H1 (cell line): ENCODE data around the gene CST1. TPM values are rescaled to one million over a fixed set of nuclear protein-coding genes. Genes with fewer than 3 reads are reported as not detected.

ENCODE experiments used
- CTCF ChIA-PET: fragments of 300-600 bp; sonication (Branson Sonifier 250); formaldehyde crosslinking; loops from one replicate; lab custom pipeline; 2021; ENCODE audit not compliant: partially characterized antibody; lab: Charles Lee
- POLR2A ChIA-PET: fragments of 300-600 bp; sonication (Branson Sonifier 250); formaldehyde crosslinking; loops from one replicate; lab custom pipeline; 2021; ENCODE audit warnings: inconsistent platforms; ENCODE audit not compliant: partially characterized antibody; lab: Charles Lee
- DNase-seq, 2 experiments: peaks; one replicate each; pipeline versions ENCODE4 v3.0.0 to v3.0.0-alpha.2; 2010 to 2022; ENCODE audit warnings: low spot score in 2 of 2, low read depth in 1 of 2, mixed read lengths in 1 of 2
- FAIRE-seq: peaks from 2 replicates; lab custom pipeline; 2011; peaks lifted over from hg19 to GRCh38; lab: Jason Lieb, UNC
- H2AFZ ChIP-seq: 2 replicates; pipeline ENCODE4 v1.8.1; 2012; ENCODE audit warnings: low read length, inconsistent platforms
- H2AK5ac ChIP-seq: 2 replicates; pipeline ENCODE4 v1.6.1; 2013; ENCODE audit warnings: low read depth, low read length
- H2BK120ac ChIP-seq: replicated peaks from 2 replicates; pipeline ENCODE3; 2013; ENCODE audit warnings: low read depth, low read length, inconsistent platforms
- H2BK12ac ChIP-seq: 2 replicates; pipeline ENCODE4 v1.6.1; 2013; ENCODE audit warnings: low read depth, low read length
- H2BK15ac ChIP-seq: 2 replicates; pipeline ENCODE4 v1.6.1; 2013; ENCODE audit warnings: low read length
- H2BK20ac ChIP-seq: 2 replicates; pipeline ENCODE4 v1.6.1; 2013; ENCODE audit warnings: low read length
- H2BK5ac ChIP-seq: 2 replicates; pipeline ENCODE4 v1.6.1; 2013; ENCODE audit warnings: low read depth, low read length
- H3K14ac ChIP-seq: 2 replicates; pipeline ENCODE4 v1.6.1; 2013; ENCODE audit warnings: inconsistent platforms; ENCODE audit not compliant: insufficient read length
- H3K18ac ChIP-seq: 2 replicates; pipeline ENCODE4 v1.6.1; 2013; ENCODE audit warnings: low read length; ENCODE audit errors: extremely low read depth
- H3K23ac ChIP-seq: 2 replicates; pipeline ENCODE4 v1.6.1; 2013; ENCODE audit warnings: inconsistent platforms; ENCODE audit not compliant: insufficient read length
- H3K23me2 ChIP-seq: 2 replicates; pipeline ENCODE4 v1.6.1; 2013; ENCODE audit warnings: low read depth, low read length
- H3K27ac ChIP-seq: 2 replicates; pipeline ENCODE4 v1.6.1; 2011; ENCODE audit warnings: low read depth, low read length, inconsistent platforms
- H3K27me3 ChIP-seq, 4 experiments: replicated peaks in 1 of 4; 1 replicate in 1 of 4; 2 replicates in 3 of 4; pipeline versions ENCODE4 v1.6.1 to v1.8.1; 2011 to 2013; ENCODE audit warnings: low read length in 3 of 4, mild to moderate bottlenecking in 3 of 4, inconsistent platforms in 2 of 4, mixed read lengths in 2 of 4, moderate library complexity in 1 of 4; ENCODE audit not compliant: control insufficient read depth in 3 of 4, insufficient read depth in 3 of 4; ENCODE audit errors: extremely low read depth in 1 of 4
- H3K36me3 ChIP-seq, 4 experiments: 2 replicates each; pipeline versions ENCODE4 v1.6.1 to v1.8.1; 2011 to 2013; ENCODE audit warnings: mild to moderate bottlenecking in 4 of 4, low read length in 3 of 4, moderate library complexity in 2 of 4, control low read depth in 1 of 4, inconsistent platforms in 1 of 4; ENCODE audit not compliant: insufficient read depth in 4 of 4, control insufficient read depth in 2 of 4
- H3K4ac ChIP-seq: replicated peaks from 2 replicates; pipeline ENCODE3; 2013; ENCODE audit warnings: low read length, low read depth, mixed read lengths, inconsistent platforms; ENCODE audit not compliant: insufficient read length
- H3K4me1 ChIP-seq, 4 experiments: replicated peaks in 1 of 4; 1 replicate in 1 of 4; 2 replicates in 3 of 4; pipeline versions ENCODE4 v1.6.1 to v1.8.1; 2011 to 2013; ENCODE audit warnings: low read length in 3 of 4, inconsistent platforms in 2 of 4, mixed read lengths in 1 of 4; ENCODE audit not compliant: insufficient read depth in 4 of 4, control insufficient read depth in 3 of 4
- H3K4me2 ChIP-seq, 2 experiments: 2 replicates each; pipeline versions ENCODE4 v1.6.1 to v1.8.1; 2011 to 2013; ENCODE audit warnings: low read depth in 2 of 2, low read length in 2 of 2, control low read depth in 1 of 2, inconsistent platforms in 1 of 2, mild to moderate bottlenecking in 1 of 2; ENCODE audit not compliant: insufficient read depth in 1 of 2
- H3K4me3 ChIP-seq, 4 experiments: fragments of 200-600, 300-600 bp in 1 of 4; sonication (generic), shearing (Covaris generic), sonication (Bioruptor Twin) in 1 of 4; 2 replicates each; pipeline versions ENCODE4 v1.5.1 to v1.8.1; 2011 to 2016; ENCODE audit warnings: low read length in 4 of 4, low read depth in 3 of 4, control low read depth in 2 of 4, inconsistent platforms in 2 of 4, mild to moderate bottlenecking in 2 of 4, mixed read lengths in 1 of 4, moderate library complexity in 1 of 4; ENCODE audit not compliant: insufficient read depth in 2 of 4; ENCODE audit errors: extremely low read depth in 1 of 4
- H3K56ac ChIP-seq: replicated peaks from 2 replicates; pipeline ENCODE3; 2013; ENCODE audit warnings: low read depth, mild to moderate bottlenecking, mixed read lengths, low read length, inconsistent platforms; ENCODE audit not compliant: insufficient read length
- H3K79me1 ChIP-seq: 2 replicates; pipeline ENCODE4 v1.6.1; 2013; ENCODE audit warnings: low read depth, low read length, control low read depth
- H3K79me2 ChIP-seq, 2 experiments: 2 replicates each; pipeline versions ENCODE4 v1.6.1 to v1.8.1; 2012 to 2013; ENCODE audit warnings: low read length in 2 of 2, mild to moderate bottlenecking in 2 of 2, inconsistent platforms in 1 of 2; ENCODE audit not compliant: insufficient read depth in 2 of 2, control insufficient read depth in 1 of 2
- H3K9ac ChIP-seq, 4 experiments: replicated peaks in 1 of 4; 1 replicate in 1 of 4; 2 replicates in 3 of 4; pipeline versions ENCODE4 v1.6.1 to v1.8.1; 2011 to 2013; ENCODE audit warnings: low read depth in 3 of 4, low read length in 3 of 4, control low read depth in 2 of 4, mild to moderate bottlenecking in 2 of 4, moderate library complexity in 2 of 4, inconsistent platforms in 1 of 4; ENCODE audit errors: extremely low read depth in 1 of 4
- H3K9me3 ChIP-seq, 2 experiments: 2 replicates each; pipeline versions ENCODE4 v1.6.1 to v1.8.1; 2012 to 2013; ENCODE audit warnings: mild to moderate bottlenecking in 2 of 2, moderate library complexity in 2 of 2, control low read depth in 1 of 2, inconsistent platforms in 1 of 2, low read depth in 1 of 2, low read length in 1 of 2, mixed read lengths in 1 of 2; ENCODE audit not compliant: insufficient read depth in 2 of 2
- H4K20me1 ChIP-seq, 2 experiments: replicated peaks in 1 of 2; 2 replicates each; pipeline versions ENCODE3 to v1.8.1; 2011 to 2013; ENCODE audit warnings: inconsistent platforms in 2 of 2, low read length in 2 of 2, mild to moderate bottlenecking in 1 of 2; ENCODE audit not compliant: insufficient read depth in 2 of 2, control insufficient read depth in 1 of 2
- H4K5ac ChIP-seq: 2 replicates; pipeline ENCODE4 v1.6.1; 2013; ENCODE audit warnings: low read length, low read depth, mixed read lengths, inconsistent platforms; ENCODE audit not compliant: insufficient read length
- H4K8ac ChIP-seq: 2 replicates; pipeline ENCODE4 v1.8.0; 2013; ENCODE audit warnings: mild to moderate bottlenecking, moderate library complexity, low read length, inconsistent platforms; ENCODE audit not compliant: insufficient read depth; ENCODE audit errors: extremely low read depth
- H4K91ac ChIP-seq: replicated peaks from 2 replicates; pipeline ENCODE3; 2013; ENCODE audit warnings: low read length, mixed read lengths, inconsistent platforms; ENCODE audit not compliant: insufficient read length
- BACH1 ChIP-seq: IDR thresholded peaks from 2 replicates; pipeline ENCODE4 v1.6.1; 2012; ENCODE audit warnings: low read length, improper control_type of control experiment
- TAF1 ChIP-seq: IDR thresholded peaks from 2 replicates; pipeline ENCODE4 v1.6.1; 2011; ENCODE audit warnings: mild to moderate bottlenecking, low read depth, low read length
- WGBS, 2 experiments: shearing (Covaris generic) in 1 of 2; methylation state at CpG; one replicate each; pipeline versions ENCODE4 v1.1.6 to v1.1.7; 2013 to 2015; ENCODE audit warnings: low lambda C conversion rate in 2 of 2, mixed read lengths in 2 of 2, inconsistent platforms in 1 of 2, low coverage in 1 of 2, missing lambda C conversion rate in 1 of 2; ENCODE audit not compliant: insufficient replicate concordance in 2 of 2, insufficient coverage in 1 of 2, insufficient read length in 1 of 2; ENCODE audit errors: extremely low coverage in 1 of 2, missing lambda C conversion rate in 1 of 2; 5-methylcytosine and 5-hydroxymethylcytosine counted together
- polyA plus RNA-seq, 7 experiments: library from polyadenylated mRNA; depleted of rRNA in 3 of 7; stranded (reverse) in 5 of 7; unstranded in 2 of 7; fragments of >200 nt in 5 of 7; fragments of 200-250 nt in 2 of 7; gene quantifications; 1 replicate in 5 of 7; 2 replicates in 1 of 7; 4 replicates in 1 of 7; pipeline versions ENCODE4 v1.2.1 to v1.2.3, GENCODE V29; 2011 to 2013; ENCODE audit warnings: missing spikeins in 2 of 7, mixed read lengths in 2 of 7
- total RNA-seq: library from RNA; stranded (reverse); fragmentation: NEBNext Ultra II Directional; extraction: Animal tissue kit (Norgen Biotek cat#: 25700); gene quantifications from 2 replicates; pipeline ENCODE4 v1.2.1, GENCODE V29; 2021
- TF ChIP-seq, protein P1 (sequence below), 3 experiments: IDR thresholded peaks; 1 replicate in 2 of 3; 2 replicates in 1 of 3; pipeline versions ENCODE4 v1.5.1 to v1.6.1; 2011; ENCODE audit warnings: low read length in 3 of 3, mild to moderate bottlenecking in 3 of 3, inconsistent platforms in 2 of 3, low read depth in 1 of 3, moderate library complexity in 1 of 3; ENCODE audit not compliant: insufficient read depth in 1 of 3; ENCODE audit errors: control extremely low read depth in 1 of 3

CST1 gene
- total and polyA plus RNA-seq, 2 of the 8 experiments (the other 6 are each of a cell fraction or from before 2014, with no cell fraction given) = 2.3 to 2.9 TPM

DNA sequence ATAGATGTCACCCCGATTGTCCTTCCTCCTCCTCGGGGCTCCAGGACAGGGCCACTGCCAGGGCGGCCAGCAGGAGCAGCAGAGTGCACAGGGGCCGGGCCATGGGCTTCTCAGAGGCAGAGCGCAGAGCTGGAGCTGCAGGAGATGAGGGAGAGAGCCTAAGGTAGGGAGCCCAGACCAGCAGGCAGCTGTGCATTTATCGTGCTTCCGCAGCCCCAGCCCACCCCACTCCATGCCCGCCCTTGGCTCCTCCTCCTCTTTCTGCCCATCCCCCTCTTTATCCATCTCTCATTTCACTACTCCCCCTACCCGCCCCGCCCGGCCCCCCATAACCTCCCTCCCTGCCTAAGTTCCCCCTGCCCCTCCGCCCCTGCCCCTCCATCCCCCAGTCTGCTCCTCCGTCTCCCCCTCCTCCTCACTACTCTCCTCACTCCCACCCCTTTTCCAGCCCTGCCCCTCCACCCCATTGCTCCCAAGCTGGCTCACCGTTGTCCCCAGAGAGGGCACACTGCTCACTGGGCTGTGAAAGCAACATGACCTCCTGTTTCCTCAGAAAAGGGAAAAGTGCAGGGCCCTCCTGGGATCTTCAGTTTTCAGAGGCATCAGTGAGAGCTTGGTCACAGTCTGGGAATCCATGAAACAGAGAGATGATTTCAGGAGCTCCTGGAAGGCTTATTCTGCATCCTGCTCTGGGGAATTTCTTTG lies 25.5 kb upstream of the CST1 start:
- H2BK5ac ChIP-seq = 0 out of 2 replicates have a peak overlapping the region, but pooled peaks have one; percentile 47
- H3K36me3 ChIP-seq = no peaks in the 10 kb centered on the region
- no peak overlapping the region for H3K23ac ChIP-seq
- no peak overlapping the region for H3K27ac ChIP-seq
- no peak overlapping the region for H3K56ac ChIP-seq
- H3K4me1 ChIP-seq = peaks cover 0 to 14% (median 5%) of the 10 kb centered on the region in 4 experiments; a peak in 6 of 7 replicates
- peak overlapping the region; percentile 86; the same call in 1 of the 2 replicates for H2BK12ac ChIP-seq
- CTCF ChIA-PET = interaction anchor here (1.0 to 1.2 kb wide), 2 partner anchors 11 to 52 kb away, joined by 3 read pairs; no protein-coding TSS in a partner anchor
- H3K4me2 ChIP-seq = peak overlapping the region; percentile 42 to 54
- no peak overlapping the region for H2BK120ac ChIP-seq
- peak overlapping the region; percentile 92 for H2AFZ ChIP-seq
- H2BK15ac ChIP-seq = peak overlapping the region; percentile 6; the same call in 1 of the 2 replicates
- no peak overlapping the region for H3K4ac ChIP-seq
- H4K20me1 ChIP-seq = no peaks in the 10 kb centered on the region
- H2BK20ac ChIP-seq = peak overlapping the region; percentile 75; the same call in 1 of the 2 replicates
- POLR2A ChIA-PET = interaction anchor here (1.0 kb wide), 1 partner anchor 12 kb away, joined by 3 read pairs; no protein-coding TSS in a partner anchor
- no peaks in the 10 kb centered on the region for H3K79me1 ChIP-seq
- H3K18ac ChIP-seq = no peak overlapping the region
- no peaks in the 10 kb centered on the region; the same call in 1 of the 2 replicates for H3K23me2 ChIP-seq
- H3K4me3 ChIP-seq = peak overlapping the region in 1 of 4 experiments; percentile 35; a peak in 1 of 8 replicates
- no peaks in the 10 kb centered on the region for H3K9me3 ChIP-seq
- H3K14ac ChIP-seq = no peak overlapping the region
- peaks cover 0 to 4% (median 1%) of the 10 kb centered on the region in 4 experiments; a peak in 4 of 7 replicates for H3K27me3 ChIP-seq
- no peak overlapping the region; the same call in 1 of the 2 replicates for H4K8ac ChIP-seq
- no peak overlapping the region for H4K91ac ChIP-seq
- 47% methylated on average over 7 of the region's 14 CpGs; no CpG with 5 or more reads in 1 of the 2 experiments for WGBS, 2 experiments
- H4K5ac ChIP-seq = no peak overlapping the region
- peak overlapping the region; percentile 32; the same call in 1 of the 2 replicates for H2AK5ac ChIP-seq
- FAIRE-seq = no peak
- H3K9ac ChIP-seq = no peak overlapping the region
- TF ChIP-seq, protein P1, sequence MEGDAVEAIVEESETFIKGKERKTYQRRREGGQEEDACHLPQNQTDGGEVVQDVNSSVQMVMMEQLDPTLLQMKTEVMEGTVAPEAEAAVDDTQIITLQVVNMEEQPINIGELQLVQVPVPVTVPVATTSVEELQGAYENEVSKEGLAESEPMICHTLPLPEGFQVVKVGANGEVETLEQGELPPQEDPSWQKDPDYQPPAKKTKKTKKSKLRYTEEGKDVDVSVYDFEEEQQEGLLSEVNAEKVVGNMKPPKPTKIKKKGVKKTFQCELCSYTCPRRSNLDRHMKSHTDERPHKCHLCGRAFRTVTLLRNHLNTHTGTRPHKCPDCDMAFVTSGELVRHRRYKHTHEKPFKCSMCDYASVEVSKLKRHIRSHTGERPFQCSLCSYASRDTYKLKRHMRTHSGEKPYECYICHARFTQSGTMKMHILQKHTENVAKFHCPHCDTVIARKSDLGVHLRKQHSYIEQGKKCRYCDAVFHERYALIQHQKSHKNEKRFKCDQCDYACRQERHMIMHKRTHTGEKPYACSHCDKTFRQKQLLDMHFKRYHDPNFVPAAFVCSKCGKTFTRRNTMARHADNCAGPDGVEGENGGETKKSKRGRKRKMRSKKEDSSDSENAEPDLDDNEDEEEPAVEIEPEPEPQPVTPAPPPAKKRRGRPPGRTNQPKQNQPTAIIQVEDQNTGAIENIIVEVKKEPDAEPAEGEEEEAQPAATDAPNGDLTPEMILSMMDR (IDR thresholded peaks at IDR 0.05; ENCODE audit: control extremely low read depth in 1 of 3, insufficient read depth in 1 of 3, low read depth in 1 of 3, low read length in 3 of 3) = peak in 2 of 3 experiments; percentile 21 to 22; a peak in 2 of 4 replicates
- TF ChIP-seq TAF1 (no peak), BACH1 (no peak)
- no peaks in the 10 kb centered on the region for H3K79me2 ChIP-seq
- DNase-seq = peak in 1 of 2 experiments; percentile 59
